OCI-LY3 (cell line): ENCODE measurements around the gene ZNF433.

ENCODE experiments used
- H2AFZ ChIP-seq: fragments of 200-600, 300-600 bp; shearing (Covaris generic); 2 replicates; pipeline ENCODE4 v1.6.0; 2014; ENCODE audit warnings: antibody characterized with exemption, low read depth, low read length
- H3K27ac ChIP-seq: fragments of 200-600, 300-600 bp; sonication (generic); 2 replicates; pipeline ENCODE4 v1.5.1; 2014; ENCODE audit warnings: mild to moderate bottlenecking, low read length, moderate library complexity, mixed read lengths
- H3K27me3 ChIP-seq: fragments of 200-600, 300-600 bp; sonication (generic); 2 replicates; pipeline ENCODE4 v1.6.1; 2014; ENCODE audit warnings: low read depth, low read length, mixed read lengths
- H3K36me3 ChIP-seq: fragments of 200-600, 300-600 bp; sonication (generic); replicated peaks from 2 replicates; pipeline ENCODE3; 2014; ENCODE audit warnings: low read depth, low read length, mixed read lengths
- H3K4me1 ChIP-seq: fragments of 300-600, 200-600 bp; sonication (generic); 2 replicates; pipeline ENCODE4 v1.6.1; 2014; ENCODE audit warnings: low read length, mixed read lengths
- H3K4me2 ChIP-seq: fragments of 200-600, 300-600 bp; sonication (generic); 2 replicates; pipeline ENCODE4 v1.6.1; 2014; ENCODE audit warnings: low read length, mixed read lengths
- H3K4me3 ChIP-seq: fragments of 300-600, 200-600 bp; sonication (generic); 2 replicates; pipeline ENCODE4 v1.5.1; 2014; ENCODE audit warnings: antibody characterized with exemption, mild to moderate bottlenecking, low read length, moderate library complexity
- H3K79me2 ChIP-seq: fragments of 300-600, 200-600 bp; shearing (Covaris generic); 2 replicates; pipeline ENCODE4 v1.6.1; 2014; ENCODE audit warnings: mild to moderate bottlenecking, low read length, mixed read lengths
- H3K9ac ChIP-seq: fragments of 300-600, 200-600 bp; shearing (Covaris generic); 2 replicates; pipeline ENCODE4 v1.6.0; 2014; ENCODE audit warnings: mild to moderate bottlenecking, low read length, moderate library complexity
- H3K9me3 ChIP-seq: fragments of 200-600, 300-600 bp; shearing (Covaris generic); 2 replicates; pipeline ENCODE4 v1.6.1; 2014; ENCODE audit warnings: low read length, mixed read lengths; ENCODE audit not compliant: insufficient read depth
- H4K20me1 ChIP-seq: fragments of 200-600, 300-600 bp; sonication (generic); 2 replicates; pipeline ENCODE4 v1.6.1; 2016; ENCODE audit warnings: low read length, mixed read lengths; ENCODE audit not compliant: insufficient read depth
- CTCF ChIP-seq: fragments of 200-600, 300-600 bp; sonication (generic); IDR thresholded peaks from 2 replicates; pipeline ENCODE4 v1.5.1; 2014; ENCODE audit warnings: antibody characterized with exemption, low read length, low read depth
- EZH2phosphoT487 ChIP-seq: fragments of 200-600 bp; shearing (Covaris generic); IDR thresholded peaks from 2 replicates; pipeline ENCODE4 v1.6.1; 2018; ENCODE audit warnings: antibody characterized with exemption, mixed run types, low read depth

Gene ZNF433

GRCh38 chr19:12034620-12035019 lies 859 bp downstream of the ZNF433 start:
- Histone ChIP-seq H3K4me1 (peaks cover 8% of the 10 kb centered on the region; the same call in 1 of the 2 replicates), H3K79me2 (no peaks in the 10 kb centered on the region), H3K4me2 (no peak overlapping the region), H3K27me3 (no peaks in the 10 kb centered on the region), H3K9me3 (no peaks in the 10 kb centered on the region), H3K9ac (no peak overlapping the region), H3K4me3 (no peak overlapping the region), H4K20me1 (no peaks in the 10 kb centered on the region), H3K36me3 (peaks cover 25% of the 10 kb centered on the region), H2AFZ (no peak overlapping the region), H3K27ac (no peak overlapping the region)
- no peak for TF ChIP-seq CTCF
- TF ChIP-seq EZH2phosphoT487 = no peak

- Histone ChIP-seq H3K9ac (no peak overlapping the region), H3K27me3 (no peaks in the 10 kb centered on the region), H3K4me1 (peaks cover 8% of the 10 kb centered on the region; the same call in 1 of the 2 replicates), H3K4me2 (no peak overlapping the region), H2AFZ (no peak overlapping the region), H3K4me3 (no peak overlapping the region), H3K36me3 (peaks cover 28% of the 10 kb centered on the region), H4K20me1 (no peaks in the 10 kb centered on the region), H3K9me3 (no peaks in the 10 kb centered on the region), H3K27ac (no peak overlapping the region), H3K79me2 (no peaks in the 10 kb centered on the region)
- no peak for TF ChIP-seq CTCF
- no peak for TF ChIP-seq EZH2phosphoT487
These were observed 1.3 kb downstream of the ZNF433 start for GRCh38 chr19:12034198-12034597.

GRCh38 chr19:12015753-12016116 lies 19.7 kb downstream of the ZNF433 start:
- Histone ChIP-seq H3K36me3 (peaks cover 74% of the 10 kb centered on the region), H3K4me2 (no peak overlapping the region), H3K27ac (no peak overlapping the region), H3K79me2 (0 out of 2 replicates have a peak, but pooled peaks cover 3% of the 10 kb centered on the region), H3K27me3 (no peaks in the 10 kb centered on the region), H3K9ac (no peak overlapping the region), H2AFZ (no peak overlapping the region), H3K4me3 (no peak overlapping the region), H3K4me1 (no peaks in the 10 kb centered on the region), H4K20me1 (no peaks in the 10 kb centered on the region), H3K9me3 (peaks cover 35% of the 10 kb centered on the region)
- TF ChIP-seq EZH2phosphoT487 (no peak), CTCF (no peak)

- no peak overlapping the region for H3K27ac ChIP-seq
- H3K4me3 ChIP-seq = no peak overlapping the region
- no peaks in the 10 kb centered on the region for H3K27me3 ChIP-seq
- H2AFZ ChIP-seq = no peak overlapping the region
- peaks cover 74% of the 10 kb centered on the region for H3K36me3 ChIP-seq
- H3K79me2 ChIP-seq = 0 out of 2 replicates have a peak, but pooled peaks cover 3% of the 10 kb centered on the region
- no peak overlapping the region for H3K4me2 ChIP-seq
- H3K9ac ChIP-seq = no peak overlapping the region
- no peaks in the 10 kb centered on the region for H3K4me1 ChIP-seq
- peaks cover 35% of the 10 kb centered on the region for H3K9me3 ChIP-seq
- no peaks in the 10 kb centered on the region for H4K20me1 ChIP-seq
- TF ChIP-seq EZH2phosphoT487 = no peak
- TF ChIP-seq CTCF = no peak
These were observed 20.3 kb downstream of the ZNF433 start for GRCh38 chr19:12015015-12015752.
